Medulla oblongata (tissue), 1 donor: ENCODE results near the gene FAM47E.
A peak's percentile ranks its signal among the peaks of the same experiment; 100 is the strongest.

Experiments
- DNase-seq: peaks from one replicate; pipeline ENCODE4 v3.0.0-alpha.2; 2015; ENCODE audit errors: extremely low spot score

Gene FAM47E

GRCh38 chr4:76251441-76252270, at the start of gene FAM47E:
Gene FAM47E, plus strand, starts transcription at chr4:76251721. Its CDS starts 26 bp downstream, at chr4:76251747.
- DNase-seq: peak; percentile 70

GRCh38 chr4:76203541-76203940, 48.0 kb upstream of the FAM47E start:
- DNase-seq: peak; percentile 9

GRCh38 chr4:76204936-76205335, 46.6 kb upstream of the FAM47E start:
- no peak for DNase-seq

GRCh38 chr4:76205476-76205875, 46.0 kb upstream of the FAM47E start:
- peak; percentile 15 for DNase-seq

- DNase-seq: peak; percentile 57
Measured at GRCh38 chr4:76206222-76206942, 45.1 kb upstream of the FAM47E start.

- no peak for DNase-seq
Measured at GRCh38 chr4:76207549-76207948, 44.0 kb upstream of the FAM47E start.

- DNase-seq: peak; percentile 94
Measured at GRCh38 chr4:76208005-76208765, 43.3 kb upstream of the FAM47E start.

GRCh38 chr4:76209881-76210280, 41.6 kb upstream of the FAM47E start:
- no peak for DNase-seq

GRCh38 chr4:76210452-76210851, 41.1 kb upstream of the FAM47E start:
- DNase-seq: peak; percentile 51

- peak; percentile 64 for DNase-seq
Measured at GRCh38 chr4:76211769-76212708, 39.5 kb upstream of the FAM47E start.

GRCh38 chr4:76212851-76213414, 38.6 kb upstream of the FAM47E start:
- peak; percentile 63 for DNase-seq

GRCh38 chr4:76213415-76214176, 37.9 kb upstream of the FAM47E start, which contains the start of gene SCARB2:
Gene SCARB2, minus strand, starts transcription at chr4:76213824. Its CDS starts 281 bp downstream, at chr4:76213543.
- DNase-seq: peak; percentile 92

GRCh38 chr4:76214177-76214675, 37.3 kb upstream of the FAM47E start:
- peak; percentile 26 for DNase-seq

GRCh38 chr4:76215077-76215476, 36.4 kb upstream of the FAM47E start:
- DNase-seq: no peak

GRCh38 chr4:76216524-76216923, 35.0 kb upstream of the FAM47E start:
- peak; percentile 58 for DNase-seq

GRCh38 chr4:76216975-76217814, 34.3 kb upstream of the FAM47E start:
- DNase-seq: no peak

GRCh38 chr4:76219299-76220055, 32.0 kb upstream of the FAM47E start:
- peak; percentile 47 for DNase-seq

GRCh38 chr4:76224171-76224570, 27.4 kb upstream of the FAM47E start:
- no peak for DNase-seq
